ENCODE measurements around the gene LEF1. TPM values are rescaled to one million over a fixed set of nuclear protein-coding genes. Genes with fewer than 3 reads are reported as not detected.

The LEF1 gene
- total and polyA plus RNA-seq, 5 donors from 2014 or later, result 465 to 627 (median 558) TPM

DNA sequence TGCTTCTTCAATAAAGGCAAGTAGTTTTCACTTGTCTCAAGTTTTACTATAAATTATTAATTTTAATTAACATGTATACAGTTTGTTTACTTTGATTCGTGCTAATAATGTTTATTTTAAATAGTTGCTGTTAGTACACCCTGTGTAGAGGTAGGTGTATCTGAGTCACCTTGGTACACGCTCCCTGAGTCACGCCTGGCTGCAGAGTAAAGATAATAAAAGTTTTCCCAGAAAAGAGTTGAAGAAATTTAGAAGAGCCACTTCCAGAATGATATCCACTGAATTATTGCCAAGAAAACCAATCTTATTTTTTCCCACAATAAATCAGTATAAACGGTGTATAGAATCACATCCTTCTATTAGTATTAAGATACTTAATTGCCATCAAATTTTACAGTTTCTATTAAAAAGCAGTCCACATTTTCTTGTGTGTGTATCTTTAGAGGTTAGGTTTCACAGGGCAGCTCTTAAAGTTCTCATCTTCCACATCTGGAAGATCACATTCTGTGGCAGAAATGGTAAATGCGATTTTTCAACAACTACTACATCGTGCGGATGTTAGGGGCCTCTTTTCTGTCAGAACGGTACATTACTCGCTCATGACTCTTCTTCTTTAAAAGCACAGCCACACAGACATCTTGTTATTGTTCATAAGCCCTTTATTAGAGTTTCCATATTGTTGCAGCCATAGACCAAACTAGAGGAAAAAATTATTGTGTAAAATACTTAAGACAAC is 123.6 kb downstream of the LEF1 start:
- Mint-ChIP-seq H3K9me3 (peaks cover 0 to 1% (median 0%) of the 10 kb centered on the region in 7 donors), H3K36me3 (peaks cover 38% of the 10 kb centered on the region), H3K4me1 (peaks cover 34 to 65% (median 48%) of the 10 kb centered on the region in 4 donors), H3K27ac (peak overlapping the region; percentile 76 to 88 (median 81)), H3K27me3 (no peaks in the 10 kb centered on the region), H3K4me3 (peak overlapping the region; percentile 10 to 66 (median 43))
- Histone ChIP-seq H3K4me1 (ENCODE audit: control insufficient read depth, insufficient read depth, low read length, poor library complexity, severe bottlenecking) (peaks cover 18% of the 10 kb centered on the region), H3K9me3 (ENCODE audit: control insufficient read depth in 2 of 2, low read length in 2 of 2) (no peaks in the 10 kb centered on the region), H3K4me3 (ENCODE audit: low read depth, low read length) (no peak overlapping the region), H3K27ac (ENCODE audit: insufficient read depth, low read length, poor library complexity, severe bottlenecking) (peak overlapping the region; percentile 62), H3K27me3 (ENCODE audit: control insufficient read depth, insufficient read depth, low read length) (no peaks in the 10 kb centered on the region), H3K36me3 (ENCODE audit: control insufficient read depth, insufficient read depth, low read length) (peaks cover 34% of the 10 kb centered on the region)
- no peak for DNase-seq
- no peak for ATAC-seq (ENCODE audit: low read depth in 2 of 2)

DNA sequence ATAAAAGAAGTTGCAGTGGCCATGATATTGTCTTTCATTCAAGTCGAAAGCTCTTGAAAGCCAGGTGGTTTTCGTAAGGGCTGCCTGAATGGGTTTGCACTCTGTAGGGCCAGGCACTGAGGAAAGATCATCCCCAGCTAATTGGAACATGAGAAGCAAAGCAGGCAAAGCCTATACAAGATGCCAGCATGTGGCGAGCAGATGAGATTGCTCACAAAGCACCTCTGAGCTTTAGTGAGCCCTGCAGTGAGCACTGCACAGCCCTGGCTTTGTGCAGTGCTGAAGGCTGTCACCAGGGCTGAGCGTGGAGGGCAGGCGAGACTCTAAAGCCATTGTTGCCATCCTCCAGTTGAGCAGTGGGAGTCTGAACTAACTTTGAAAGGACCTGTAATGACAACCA is 125.2 kb downstream of the LEF1 start:
- Mint-ChIP-seq H3K9me3 (peaks cover 0 to 1% (median 0%) of the 10 kb centered on the region in 7 donors), H3K27me3 (no peaks in the 10 kb centered on the region), H3K4me3 (peak overlapping the region in 2 of 4 donors; percentile 29 to 48), H3K4me1 (peaks cover 19 to 57% (median 35%) of the 10 kb centered on the region in 4 donors), H3K27ac (peak overlapping the region; percentile 68 to 89 (median 80)), H3K36me3 (peaks cover 22% of the 10 kb centered on the region)
- Histone ChIP-seq H3K9me3 (ENCODE audit: control insufficient read depth in 2 of 2, low read length in 2 of 2) (no peaks in the 10 kb centered on the region), H3K4me1 (ENCODE audit: control insufficient read depth, insufficient read depth, low read length, poor library complexity, severe bottlenecking) (peaks cover 9% of the 10 kb centered on the region), H3K27me3 (ENCODE audit: control insufficient read depth, insufficient read depth, low read length) (no peaks in the 10 kb centered on the region), H3K36me3 (ENCODE audit: control insufficient read depth, insufficient read depth, low read length) (peaks cover 26% of the 10 kb centered on the region), H3K27ac (ENCODE audit: insufficient read depth, low read length, poor library complexity, severe bottlenecking) (peak overlapping the region; percentile 49), H3K4me3 (ENCODE audit: low read depth, low read length) (no peak overlapping the region)
- DNase-seq, result no peak
- ATAC-seq (ENCODE audit: low read depth in 2 of 2), result peak; percentile 44 to 46

DNA sequence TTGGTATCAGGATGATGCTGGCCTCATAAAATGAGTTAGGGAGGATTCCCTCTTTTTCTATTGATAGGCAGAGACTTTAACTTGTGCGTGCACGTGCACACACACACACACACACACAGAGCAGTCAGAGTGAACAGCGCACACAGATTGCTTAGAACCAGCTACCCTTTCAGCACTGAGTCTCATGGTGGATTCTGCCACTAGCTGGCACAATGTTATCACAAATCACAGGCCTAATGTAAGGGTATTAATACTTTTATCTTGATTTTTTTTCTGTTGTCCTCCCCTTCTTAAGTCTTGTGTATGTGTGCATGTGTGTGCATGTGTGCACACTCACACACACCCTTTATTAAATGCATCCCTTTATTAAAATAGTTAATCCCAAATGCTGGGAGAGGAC is 125.8 kb downstream of the LEF1 start:
- Mint-ChIP-seq H3K36me3 (peaks cover 18% of the 10 kb centered on the region), H3K4me3 (peak overlapping the region in 1 of 4 donors; percentile 63), H3K27me3 (no peaks in the 10 kb centered on the region), H3K4me1 (peaks cover 25 to 58% (median 37%) of the 10 kb centered on the region in 4 donors), H3K27ac (peak overlapping the region; percentile 68 to 89 (median 80)), H3K9me3 (peaks cover 0 to 1% (median 0%) of the 10 kb centered on the region in 7 donors)
- DNase-seq, result no peak
- peak in 1 of 2 donors; percentile 20 for ATAC-seq (ENCODE audit: low read depth in 2 of 2)
- peaks cover 20% of the 10 kb centered on the region for H3K36me3 ChIP-seq (ENCODE audit: control insufficient read depth, insufficient read depth, low read length)
- no peak overlapping the region for H3K4me3 ChIP-seq (ENCODE audit: low read depth, low read length)
- no peak overlapping the region for H3K27ac ChIP-seq (ENCODE audit: insufficient read depth, low read length, poor library complexity, severe bottlenecking)
- H3K9me3 ChIP-seq (ENCODE audit: control insufficient read depth in 2 of 2, low read length in 2 of 2), result no peaks in the 10 kb centered on the region
- H3K4me1 ChIP-seq (ENCODE audit: control insufficient read depth, insufficient read depth, low read length, poor library complexity, severe bottlenecking), result peaks cover 9% of the 10 kb centered on the region
- H3K27me3 ChIP-seq (ENCODE audit: control insufficient read depth, insufficient read depth, low read length), result no peaks in the 10 kb centered on the region

DNA sequence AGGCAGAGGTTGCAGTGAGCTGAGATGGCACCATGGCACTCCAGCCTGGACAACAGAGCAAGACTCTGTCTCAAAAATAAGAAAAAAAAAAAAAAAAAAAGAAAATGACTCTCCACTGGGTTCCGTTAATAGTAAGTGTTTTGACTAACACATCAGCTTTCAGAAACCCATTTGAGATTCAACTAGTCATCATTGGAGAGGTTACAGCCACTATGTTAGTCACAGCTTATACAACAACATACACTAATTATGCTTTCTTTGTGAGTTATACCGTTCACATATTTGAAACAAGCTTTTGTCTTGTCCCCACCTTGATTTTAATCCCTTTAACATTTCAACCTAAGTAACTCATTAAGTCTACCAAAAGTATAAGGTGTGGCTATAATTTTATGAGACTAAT is 130.8 kb downstream of the LEF1 start:
- DNase-seq, result peak in 1 of 3 donors; percentile 53
- peak overlapping the region in 2 of 3 donors; percentile 11 to 95 for H3K27ac Mint-ChIP-seq
- Histone ChIP-seq H3K27ac (ENCODE audit: insufficient read depth, low read length, poor library complexity, severe bottlenecking) (peak overlapping the region; percentile 1), H3K4me3 (ENCODE audit: low read depth, low read length) (no peak overlapping the region), H3K36me3 (ENCODE audit: control insufficient read depth, insufficient read depth, low read length) (no peaks in the 10 kb centered on the region), H3K4me1 (ENCODE audit: control insufficient read depth, insufficient read depth, low read length, poor library complexity, severe bottlenecking) (peaks cover 23% of the 10 kb centered on the region), H3K9me3 (ENCODE audit: control insufficient read depth in 2 of 2, low read length in 2 of 2) (no peaks in the 10 kb centered on the region), H3K27me3 (ENCODE audit: control insufficient read depth, insufficient read depth, low read length) (no peaks in the 10 kb centered on the region)
- peaks cover 0 to 1% (median 0%) of the 10 kb centered on the region in 7 donors for H3K9me3 Mint-ChIP-seq
- H3K4me3 Mint-ChIP-seq, result peak overlapping the region in 2 of 4 donors; percentile 15 to 74
- H3K36me3 Mint-ChIP-seq, result peaks cover 10% of the 10 kb centered on the region
- H3K27me3 Mint-ChIP-seq, result no peaks in the 10 kb centered on the region
- peaks cover 13 to 66% (median 26%) of the 10 kb centered on the region in 4 donors for H3K4me1 Mint-ChIP-seq
- peak in 1 of 2 donors; percentile 33 for ATAC-seq (ENCODE audit: low read depth in 2 of 2)

DNA sequence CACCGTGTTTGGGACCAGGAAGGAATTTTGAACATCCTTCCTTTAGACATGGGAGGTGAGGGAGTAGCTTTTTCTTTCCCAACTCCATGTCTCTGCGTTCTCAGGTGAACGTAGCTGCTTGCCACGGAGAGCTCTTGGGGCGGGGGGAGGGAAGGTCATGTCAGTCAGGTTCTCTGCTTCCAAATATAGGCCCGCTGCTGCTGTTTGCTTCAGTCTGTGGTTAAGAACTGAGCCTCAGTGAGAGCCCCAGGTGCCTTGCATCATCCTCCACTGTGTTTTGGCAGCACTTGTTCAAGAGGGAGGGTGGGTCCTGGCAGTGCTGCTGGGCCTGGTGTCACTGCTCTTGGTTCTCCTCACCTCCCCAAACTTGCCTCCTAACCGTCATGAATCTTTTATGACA is 132.5 kb downstream of the LEF1 start:
- Mint-ChIP-seq H3K9me3 (no peaks in the 10 kb centered on the region), H3K4me1 (peaks cover 17 to 72% (median 26%) of the 10 kb centered on the region in 4 donors), H3K36me3 (peaks cover 10% of the 10 kb centered on the region), H3K27me3 (no peaks in the 10 kb centered on the region), H3K27ac (peak overlapping the region; percentile 95 to 96 (median 96)), H3K4me3 (peak overlapping the region; percentile 47 to 82 (median 74))
- H3K9me3 ChIP-seq (ENCODE audit: control insufficient read depth in 2 of 2, low read length in 2 of 2), result no peaks in the 10 kb centered on the region
- ATAC-seq (ENCODE audit: low read depth in 2 of 2), result peak; percentile 97 to 98
- H3K4me1 ChIP-seq (ENCODE audit: control insufficient read depth, insufficient read depth, low read length, poor library complexity, severe bottlenecking), result peaks cover 23% of the 10 kb centered on the region
- no peaks in the 10 kb centered on the region for H3K36me3 ChIP-seq (ENCODE audit: control insufficient read depth, insufficient read depth, low read length)
- no peaks in the 10 kb centered on the region for H3K27me3 ChIP-seq (ENCODE audit: control insufficient read depth, insufficient read depth, low read length)
- H3K27ac ChIP-seq (ENCODE audit: insufficient read depth, low read length, poor library complexity, severe bottlenecking), result peak overlapping the region; percentile 69
- DNase-seq, result peak; percentile 43 to 94 (median 77)
- peak overlapping the region; percentile 60 for H3K4me3 ChIP-seq (ENCODE audit: low read depth, low read length)

DNA sequence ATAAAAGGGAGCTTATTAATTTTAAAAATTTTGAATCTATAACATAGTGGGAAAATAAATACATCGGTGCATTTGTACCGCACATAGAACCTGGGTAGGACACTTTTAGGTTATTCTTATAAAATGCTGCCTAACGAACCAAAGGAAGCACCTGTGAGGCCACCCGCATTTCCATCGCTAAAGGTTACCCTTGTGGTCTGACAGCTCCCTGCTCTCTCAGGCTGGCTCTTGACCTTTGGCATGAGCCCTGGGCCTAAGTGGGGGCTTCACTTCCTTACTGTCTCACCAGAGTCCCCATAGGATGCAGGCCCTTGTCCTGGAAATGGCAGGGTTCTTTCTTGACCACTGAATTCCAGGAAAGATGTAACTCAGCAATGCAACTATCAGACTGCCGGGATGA is 133.0 kb downstream of the LEF1 start:
- no peaks in the 10 kb centered on the region for H3K9me3 ChIP-seq (ENCODE audit: control insufficient read depth in 2 of 2, low read length in 2 of 2)
- Mint-ChIP-seq H3K4me3 (peak overlapping the region in 3 of 4 donors; percentile 67 to 82 (median 80)), H3K4me1 (peaks cover 17 to 77% (median 29%) of the 10 kb centered on the region in 4 donors), H3K27me3 (no peaks in the 10 kb centered on the region), H3K9me3 (no peaks in the 10 kb centered on the region), H3K36me3 (peaks cover 10% of the 10 kb centered on the region), H3K27ac (peak overlapping the region; percentile 95 to 96 (median 96))
- peaks cover 26% of the 10 kb centered on the region for H3K4me1 ChIP-seq (ENCODE audit: control insufficient read depth, insufficient read depth, low read length, poor library complexity, severe bottlenecking)
- ATAC-seq (ENCODE audit: low read depth in 2 of 2) (no peak), DNase-seq (no peak)
- peak overlapping the region; percentile 69 for H3K27ac ChIP-seq (ENCODE audit: insufficient read depth, low read length, poor library complexity, severe bottlenecking)
- no peaks in the 10 kb centered on the region for H3K27me3 ChIP-seq (ENCODE audit: control insufficient read depth, insufficient read depth, low read length)
- H3K4me3 ChIP-seq (ENCODE audit: low read depth, low read length), result peak overlapping the region; percentile 60
- H3K36me3 ChIP-seq (ENCODE audit: control insufficient read depth, insufficient read depth, low read length), result no peaks in the 10 kb centered on the region

DNA sequence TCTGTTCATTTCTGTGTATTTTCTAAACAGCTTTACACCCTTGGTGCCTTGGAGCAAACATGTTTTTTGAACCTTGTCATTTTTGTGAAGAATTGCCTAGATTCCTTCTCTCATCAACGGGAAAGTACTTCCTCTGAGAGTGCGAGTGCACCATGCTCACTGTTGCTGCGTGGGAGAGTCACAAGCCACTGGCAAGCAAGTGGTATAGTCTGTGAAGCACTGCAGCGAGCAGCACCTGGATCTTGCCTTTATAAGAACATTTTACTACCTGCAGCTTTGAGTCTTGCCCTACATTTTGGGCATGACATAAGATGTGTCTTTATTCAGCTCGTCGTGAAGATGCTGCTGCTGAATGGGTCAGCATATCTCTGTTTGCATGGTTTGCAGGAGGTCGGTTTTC is 134.2 kb downstream of the LEF1 start:
- ATAC-seq (ENCODE audit: low read depth in 2 of 2) (no peak), DNase-seq (no peak)
- Histone ChIP-seq H3K4me3 (ENCODE audit: low read depth, low read length) (no peak overlapping the region), H3K9me3 (ENCODE audit: control insufficient read depth in 2 of 2, low read length in 2 of 2) (no peaks in the 10 kb centered on the region), H3K4me1 (ENCODE audit: control insufficient read depth, insufficient read depth, low read length, poor library complexity, severe bottlenecking) (peaks cover 37% of the 10 kb centered on the region), H3K36me3 (ENCODE audit: control insufficient read depth, insufficient read depth, low read length) (no peaks in the 10 kb centered on the region), H3K27ac (ENCODE audit: insufficient read depth, low read length, poor library complexity, severe bottlenecking) (no peak overlapping the region), H3K27me3 (ENCODE audit: control insufficient read depth, insufficient read depth, low read length) (no peaks in the 10 kb centered on the region)
- Mint-ChIP-seq H3K4me3 (peak overlapping the region in 3 of 4 donors; percentile 39 to 53 (median 52)), H3K9me3 (no peaks in the 10 kb centered on the region), H3K27ac (peak overlapping the region; percentile 92 to 96 (median 93)), H3K4me1 (peaks cover 23 to 85% (median 41%) of the 10 kb centered on the region in 4 donors), H3K36me3 (peaks cover 10% of the 10 kb centered on the region), H3K27me3 (no peaks in the 10 kb centered on the region)
